Ishikawa (cell line): ENCODE results near the gene SLC25A38.

Experiments used
- CEBPB ChIP-seq: IDR thresholded peaks from 2 replicates; pipeline ENCODE4 v1.6.1; 2012
- CREB1 ChIP-seq: IDR thresholded peaks from 2 replicates; pipeline ENCODE4 v1.6.1; 2012; ENCODE audit warnings: low read depth
- EGR1 ChIP-seq: IDR thresholded peaks from 2 replicates; pipeline ENCODE4 v1.6.1; 2012
- EP300 ChIP-seq: IDR thresholded peaks from 2 replicates; pipeline ENCODE4 v1.6.1; 2012; ENCODE audit warnings: borderline replicate concordance
- FOXM1 ChIP-seq: IDR thresholded peaks from 2 replicates; pipeline ENCODE4 v1.6.1; 2012; ENCODE audit warnings: low read depth, borderline replicate concordance
- MAX ChIP-seq: IDR thresholded peaks from 2 replicates; pipeline ENCODE4 v1.6.1; 2012
- NFIC ChIP-seq: IDR thresholded peaks from 2 replicates; pipeline ENCODE4 v1.6.1; 2012
- RAD21 ChIP-seq: IDR thresholded peaks from 2 replicates; pipeline ENCODE4 v1.6.1; 2012; ENCODE audit warnings: low read depth
- TAF1 ChIP-seq: IDR thresholded peaks from 2 replicates; pipeline ENCODE4 v1.6.1; 2012; ENCODE audit warnings: low read depth, mild to moderate bottlenecking
- TCF12 ChIP-seq: IDR thresholded peaks from 2 replicates; pipeline ENCODE4 v1.6.1; 2012; ENCODE audit warnings: low read depth
- TEAD4 ChIP-seq: IDR thresholded peaks from 2 replicates; pipeline ENCODE4 v1.6.1; 2012
- USF1 ChIP-seq: IDR thresholded peaks from 2 replicates; pipeline ENCODE4 v1.6.1; 2012
- YY1 ChIP-seq: IDR thresholded peaks from 2 replicates; pipeline ENCODE4 v1.6.1; 2012; ENCODE audit warnings: low read depth
- ZBTB7A ChIP-seq: IDR thresholded peaks from 2 replicates; pipeline ENCODE4 v1.6.1; 2012; ENCODE audit warnings: low read depth
- TF ChIP-seq, protein P1 (sequence below): IDR thresholded peaks from 2 replicates; pipeline ENCODE4 v1.6.1; 2012; ENCODE audit warnings: low read depth, mild to moderate bottlenecking

Gene SLC25A38

DNA sequence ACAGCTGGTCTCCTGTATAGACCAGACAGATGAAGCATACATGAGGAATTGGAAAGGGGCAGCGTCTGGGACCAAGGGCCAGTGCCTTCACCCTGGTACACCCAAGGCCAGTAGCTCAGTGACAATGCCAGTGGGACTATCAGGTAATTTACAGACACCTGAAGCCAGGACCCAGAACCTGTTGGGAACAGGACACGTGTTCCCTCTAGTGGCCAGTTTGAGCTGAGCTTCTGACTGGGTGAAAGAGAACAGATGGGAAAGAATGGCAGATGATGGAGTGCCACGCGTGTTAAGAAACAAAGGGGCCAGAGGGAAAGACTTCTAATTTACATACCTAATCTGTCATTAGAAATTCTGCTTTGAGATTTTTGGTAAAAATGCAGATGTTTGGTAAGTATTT, 5.1 kb upstream of the SLC25A38 start:
- TF ChIP-seq FOXM1 = no peak
- TF ChIP-seq EGR1 = no peak
- TF ChIP-seq EP300 = no peak
- TF ChIP-seq USF1 = peak; percentile 59; the same call in 1 of the 2 replicates
- peak; percentile 61 for TF ChIP-seq RAD21
- no peak for TF ChIP-seq CREB1
- TF ChIP-seq CEBPB = no peak
- peak; percentile 22; the same call in 1 of the 2 replicates for TF ChIP-seq MAX

DNA sequence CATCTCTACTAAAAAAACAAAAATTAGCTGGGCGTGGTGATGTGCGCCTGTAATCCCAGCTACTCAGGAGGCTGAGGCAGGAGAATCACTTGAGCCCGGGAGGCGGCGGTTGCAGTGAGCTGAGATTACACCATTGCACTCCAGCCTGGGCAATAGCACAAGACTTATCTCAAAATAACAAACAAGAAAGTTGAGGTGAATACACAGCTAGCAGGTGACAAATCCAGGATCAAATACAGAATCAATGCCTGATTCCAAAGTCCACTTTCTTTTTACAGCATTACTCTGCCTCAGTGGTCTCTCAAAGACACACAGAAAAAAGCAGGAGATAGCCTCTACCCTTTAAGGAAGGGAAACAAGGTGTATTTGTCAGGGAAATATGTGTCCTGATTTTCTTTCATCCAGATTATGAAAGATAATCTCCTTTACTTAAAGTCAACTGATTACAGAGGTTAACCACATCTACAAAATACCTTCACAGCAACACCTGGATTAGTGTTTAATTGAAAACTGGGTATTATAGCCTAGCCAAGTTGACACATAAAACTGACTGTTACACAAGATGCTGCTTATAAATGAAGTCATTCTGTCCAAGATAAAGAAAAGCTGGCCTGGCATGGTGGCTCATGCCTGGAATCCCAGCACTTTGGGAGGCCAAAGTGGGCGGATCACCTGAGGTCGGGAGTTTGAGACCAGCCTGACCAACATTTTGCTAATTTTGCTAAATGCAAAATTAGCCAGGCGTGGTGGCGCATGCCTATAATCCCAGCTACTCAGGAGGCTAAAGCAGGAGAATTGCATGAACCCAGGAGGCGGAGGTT, 4.0 kb upstream of the SLC25A38 start:
- no peak for TF ChIP-seq FOXM1
- no peak for TF ChIP-seq ZBTB7A
- no peak for TF ChIP-seq EP300
- TF ChIP-seq, protein P1, sequence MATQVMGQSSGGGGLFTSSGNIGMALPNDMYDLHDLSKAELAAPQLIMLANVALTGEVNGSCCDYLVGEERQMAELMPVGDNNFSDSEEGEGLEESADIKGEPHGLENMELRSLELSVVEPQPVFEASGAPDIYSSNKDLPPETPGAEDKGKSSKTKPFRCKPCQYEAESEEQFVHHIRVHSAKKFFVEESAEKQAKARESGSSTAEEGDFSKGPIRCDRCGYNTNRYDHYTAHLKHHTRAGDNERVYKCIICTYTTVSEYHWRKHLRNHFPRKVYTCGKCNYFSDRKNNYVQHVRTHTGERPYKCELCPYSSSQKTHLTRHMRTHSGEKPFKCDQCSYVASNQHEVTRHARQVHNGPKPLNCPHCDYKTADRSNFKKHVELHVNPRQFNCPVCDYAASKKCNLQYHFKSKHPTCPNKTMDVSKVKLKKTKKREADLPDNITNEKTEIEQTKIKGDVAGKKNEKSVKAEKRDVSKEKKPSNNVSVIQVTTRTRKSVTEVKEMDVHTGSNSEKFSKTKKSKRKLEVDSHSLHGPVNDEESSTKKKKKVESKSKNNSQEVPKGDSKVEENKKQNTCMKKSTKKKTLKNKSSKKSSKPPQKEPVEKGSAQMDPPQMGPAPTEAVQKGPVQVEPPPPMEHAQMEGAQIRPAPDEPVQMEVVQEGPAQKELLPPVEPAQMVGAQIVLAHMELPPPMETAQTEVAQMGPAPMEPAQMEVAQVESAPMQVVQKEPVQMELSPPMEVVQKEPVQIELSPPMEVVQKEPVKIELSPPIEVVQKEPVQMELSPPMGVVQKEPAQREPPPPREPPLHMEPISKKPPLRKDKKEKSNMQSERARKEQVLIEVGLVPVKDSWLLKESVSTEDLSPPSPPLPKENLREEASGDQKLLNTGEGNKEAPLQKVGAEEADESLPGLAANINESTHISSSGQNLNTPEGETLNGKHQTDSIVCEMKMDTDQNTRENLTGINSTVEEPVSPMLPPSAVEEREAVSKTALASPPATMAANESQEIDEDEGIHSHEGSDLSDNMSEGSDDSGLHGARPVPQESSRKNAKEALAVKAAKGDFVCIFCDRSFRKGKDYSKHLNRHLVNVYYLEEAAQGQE = no peak
- no peak for TF ChIP-seq YY1
- no peak for TF ChIP-seq MAX
- TF ChIP-seq TCF12 = no peak
- no peak for TF ChIP-seq NFIC
- TF ChIP-seq EGR1 = no peak
- TF ChIP-seq TEAD4 = no peak
- no peak for TF ChIP-seq CREB1
- TF ChIP-seq USF1 = no peak
- no peak for TF ChIP-seq RAD21
- no peak for TF ChIP-seq CEBPB
- TF ChIP-seq TAF1 = no peak

GRCh38 chr3:39379778-39380155, 3.4 kb upstream of the SLC25A38 start:
- TF ChIP-seq CREB1 = no peak
- TF ChIP-seq ZBTB7A = no peak
- no peak for TF ChIP-seq TAF1
- TF ChIP-seq EP300 = no peak
- no peak for TF ChIP-seq RAD21
- TF ChIP-seq TEAD4 = no peak
- no peak for TF ChIP-seq USF1
- no peak for TF ChIP-seq MAX
- TF ChIP-seq FOXM1 = no peak
- no peak for TF ChIP-seq YY1
- TF ChIP-seq, protein P1 = no peak
- no peak for TF ChIP-seq NFIC
- no peak for TF ChIP-seq TCF12
- no peak for TF ChIP-seq CEBPB
- TF ChIP-seq EGR1 = no peak

GRCh38 chr3:39381432-39381831, 1.7 kb upstream of the SLC25A38 start:
- TF ChIP-seq YY1 = no peak
- TF ChIP-seq MAX = no peak
- no peak for TF ChIP-seq FOXM1
- TF ChIP-seq ZBTB7A = no peak
- TF ChIP-seq, protein P1 = no peak
- TF ChIP-seq RAD21 = no peak
- no peak for TF ChIP-seq CREB1
- no peak for TF ChIP-seq TCF12
- TF ChIP-seq EP300 = no peak
- no peak for TF ChIP-seq NFIC
- TF ChIP-seq CEBPB = no peak
- TF ChIP-seq TEAD4 = no peak
- TF ChIP-seq EGR1 = no peak
- no peak for TF ChIP-seq TAF1
- no peak for TF ChIP-seq USF1
